ENCODE measurements around the gene SETBP1.

The SETBP1 gene

GRCh38 chr18:44949967-44950366, 269.3 kb downstream of the SETBP1 start:
- no peak for FAIRE-seq
- no peak for DNase-seq (ENCODE audit: insufficient read length, low spot score)

- DNase-seq (ENCODE audit: insufficient read length, low spot score) (no peak), FAIRE-seq (no peak)
Measured at GRCh38 chr18:44950685-44951195, 270.1 kb downstream of the SETBP1 start.

- FAIRE-seq (no peak), DNase-seq (ENCODE audit: insufficient read length, low spot score) (no peak)
Measured at GRCh38 chr18:44951748-44952147, 271.1 kb downstream of the SETBP1 start.

DNA sequence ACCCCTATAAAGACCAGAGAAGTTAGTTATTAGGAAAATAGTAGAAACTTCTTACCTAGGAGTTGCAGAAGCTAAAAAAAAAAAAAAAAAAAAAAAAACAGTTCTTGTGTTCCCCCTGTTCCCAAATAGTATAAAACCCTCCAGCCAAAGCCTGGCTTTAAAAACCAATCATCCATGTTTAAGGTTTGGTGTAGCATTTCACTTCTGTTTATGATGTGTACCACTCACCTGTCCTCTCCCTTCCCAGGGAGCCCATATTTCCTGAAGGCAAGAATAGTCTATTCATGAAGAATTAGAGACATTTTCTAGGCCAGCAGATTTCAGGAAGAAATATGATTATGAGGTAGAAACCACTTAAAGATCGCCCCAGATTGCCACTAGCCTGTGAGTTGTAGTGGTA, 273.6 kb downstream of the SETBP1 start:
- DNase-seq (ENCODE audit: insufficient read length, low spot score) (no peak), FAIRE-seq (no peak)

DNA sequence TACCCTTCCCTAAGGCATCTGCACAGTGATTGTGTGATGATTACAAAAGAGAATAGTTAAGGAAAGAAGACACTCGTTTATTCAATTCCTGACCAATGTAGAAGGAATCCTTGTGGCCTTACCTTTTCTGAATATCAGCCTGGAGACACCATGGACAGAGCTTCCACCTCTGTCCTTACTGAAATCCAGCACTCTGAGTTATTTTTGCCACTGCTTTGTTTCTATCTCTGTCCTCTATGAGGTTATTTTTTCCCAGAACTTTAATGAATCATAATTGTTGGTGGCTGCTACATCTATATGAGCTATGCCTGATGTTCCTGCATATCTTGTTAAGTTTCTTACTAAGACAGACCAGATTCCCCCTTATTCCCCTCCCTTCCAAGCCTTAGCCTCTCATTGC, 275.1 kb downstream of the SETBP1 start:
- FAIRE-seq = no peak

DNA sequence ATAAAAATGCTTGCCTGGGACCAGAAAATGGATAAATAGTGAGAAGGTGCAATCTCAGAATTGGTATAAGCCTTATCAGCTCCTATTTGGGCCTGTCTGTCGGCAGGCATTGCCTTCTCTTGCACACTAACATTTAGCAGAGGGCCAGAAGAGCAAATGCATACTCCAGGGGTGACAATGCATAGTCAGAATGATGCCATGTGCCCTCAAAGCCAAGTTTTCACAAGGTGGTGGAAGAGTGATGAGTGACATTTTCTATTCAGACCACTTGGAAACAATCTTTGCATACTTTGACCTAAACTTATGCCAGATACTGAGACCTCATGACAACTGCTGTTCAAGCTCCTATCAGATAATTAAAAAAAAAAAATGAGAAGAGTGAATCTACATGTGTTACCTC, 276.3 kb downstream of the SETBP1 start:
- FAIRE-seq (no peak), DNase-seq (ENCODE audit: insufficient read length, low spot score) (no peak)

More for the DNA sequence above, 275.1 kb downstream of the SETBP1 start:
- no peak for DNase-seq (ENCODE audit: insufficient read length, low spot score)

DNA sequence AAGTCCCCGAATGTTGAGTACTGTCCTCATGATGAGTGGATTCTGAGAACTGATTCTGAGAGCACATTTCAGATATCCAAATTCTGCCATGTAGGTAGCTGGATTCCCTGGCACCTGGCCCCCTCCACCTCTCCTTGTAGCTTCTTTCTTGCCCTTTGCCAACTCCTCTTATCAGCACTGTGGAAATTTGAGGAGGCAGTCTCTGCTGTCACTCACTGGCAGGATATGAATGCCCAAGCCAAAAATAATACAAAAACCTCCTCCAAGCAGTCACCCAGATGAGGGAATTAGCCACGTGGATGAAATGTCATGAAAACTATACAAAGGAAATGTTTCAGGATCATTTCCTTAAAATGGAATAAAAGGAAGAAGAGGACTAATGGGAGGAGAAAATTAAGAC, 276.8 kb downstream of the SETBP1 start:
- no peak for FAIRE-seq
- DNase-seq (ENCODE audit: insufficient read length, low spot score) = no peak

GRCh38 chr18:44958040-44958439, 277.4 kb downstream of the SETBP1 start:
- no peak for DNase-seq (ENCODE audit: insufficient read length, low spot score)
- FAIRE-seq = no peak

DNA sequence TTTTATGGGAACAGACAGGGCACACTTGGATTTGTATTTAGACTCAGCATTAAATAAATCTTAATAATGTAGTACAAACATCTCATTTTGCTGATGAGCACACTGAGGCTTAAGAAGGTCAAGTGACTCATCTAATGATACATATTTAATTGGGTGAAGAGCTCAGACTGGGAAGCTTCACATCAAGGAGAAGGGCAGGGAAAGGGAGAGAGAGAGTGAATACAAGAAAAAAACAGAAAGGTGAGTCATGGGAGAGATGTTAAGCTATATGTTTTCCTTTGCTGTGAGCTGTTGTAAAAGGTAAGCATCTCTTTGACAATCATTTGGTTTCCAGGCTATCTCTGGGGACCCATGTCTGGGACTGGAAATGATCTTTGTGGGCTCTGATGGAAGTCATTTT, 277.8 kb downstream of the SETBP1 start:
- DNase-seq (ENCODE audit: insufficient read length, low spot score) = no peak
- FAIRE-seq = no peak

DNA sequence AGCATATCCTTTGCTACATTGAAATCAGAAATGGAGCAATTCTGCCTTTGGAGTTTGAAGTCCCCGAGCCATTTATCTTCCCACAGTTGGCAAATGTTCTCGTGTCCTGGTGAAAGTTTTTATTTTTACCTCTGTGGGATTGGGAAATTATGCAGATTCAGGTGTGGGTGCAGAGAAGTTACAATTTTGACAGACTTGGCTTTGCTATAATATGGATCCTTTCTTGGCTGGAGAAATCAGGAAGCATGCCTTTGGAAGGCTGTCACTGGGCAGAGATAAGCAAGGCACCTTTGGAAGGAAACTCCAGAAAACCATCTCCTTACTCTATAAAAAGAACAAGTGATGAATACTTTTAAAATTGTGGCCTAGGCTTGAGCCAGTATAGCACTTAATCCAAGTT, 278.3 kb downstream of the SETBP1 start:
- DNase-seq (ENCODE audit: insufficient read length, low spot score) (no peak), FAIRE-seq (no peak)

DNA sequence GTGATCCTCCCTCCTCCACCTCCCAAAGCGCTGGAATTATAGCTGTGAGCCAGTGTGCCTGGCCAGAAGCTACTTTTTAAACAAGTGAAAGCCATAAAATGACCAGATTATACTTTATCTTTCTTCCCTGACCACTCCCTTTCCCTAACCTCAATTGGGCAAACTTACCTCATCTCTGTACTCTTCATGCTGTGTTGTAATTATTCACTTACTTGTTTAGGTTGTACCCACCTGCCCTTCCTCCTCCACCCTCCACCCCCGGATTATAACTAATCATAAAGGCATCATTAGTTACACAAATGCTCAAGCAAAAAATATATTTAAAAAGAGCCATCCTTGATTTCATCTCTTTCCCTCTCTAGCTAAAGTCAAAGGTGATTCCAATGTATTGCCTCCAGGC, 279.9 kb downstream of the SETBP1 start:
- FAIRE-seq (no peak), DNase-seq (ENCODE audit: insufficient read length, low spot score) (no peak)

DNA sequence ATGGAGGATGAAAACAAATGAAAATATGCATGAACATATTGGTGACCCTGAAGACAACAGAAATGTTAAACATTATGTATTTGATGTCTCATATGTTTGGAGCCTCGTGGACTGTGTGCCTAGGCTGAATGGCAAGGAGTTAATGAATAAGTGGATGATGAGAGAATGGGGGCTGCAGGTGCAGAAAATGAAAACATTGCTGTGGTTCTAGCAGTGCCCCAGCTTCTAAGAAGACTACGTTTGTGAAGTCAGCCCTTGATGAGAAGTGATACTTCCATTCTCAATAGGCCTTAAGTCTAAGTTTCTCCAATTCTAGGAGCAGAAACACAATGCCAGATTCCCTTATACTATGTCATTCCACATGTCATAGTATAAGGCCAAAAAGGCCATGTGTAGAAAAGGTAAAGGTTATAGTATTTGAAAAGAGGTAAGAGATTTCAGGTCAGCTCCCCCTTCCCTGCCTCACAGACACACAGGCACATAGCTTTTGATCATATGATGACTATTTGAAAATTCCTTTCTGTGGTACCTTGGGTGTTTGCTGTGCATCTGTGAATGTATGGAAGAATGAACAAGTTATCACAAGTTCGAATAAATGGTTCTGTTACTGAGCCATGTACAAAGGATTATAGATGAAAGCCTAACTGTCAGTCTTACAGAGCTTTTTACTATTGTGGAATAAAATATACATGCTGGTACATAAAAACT, 280.8 kb downstream of the SETBP1 start:
- FAIRE-seq = no peak
- no peak for DNase-seq (ENCODE audit: insufficient read length, low spot score)

DNA sequence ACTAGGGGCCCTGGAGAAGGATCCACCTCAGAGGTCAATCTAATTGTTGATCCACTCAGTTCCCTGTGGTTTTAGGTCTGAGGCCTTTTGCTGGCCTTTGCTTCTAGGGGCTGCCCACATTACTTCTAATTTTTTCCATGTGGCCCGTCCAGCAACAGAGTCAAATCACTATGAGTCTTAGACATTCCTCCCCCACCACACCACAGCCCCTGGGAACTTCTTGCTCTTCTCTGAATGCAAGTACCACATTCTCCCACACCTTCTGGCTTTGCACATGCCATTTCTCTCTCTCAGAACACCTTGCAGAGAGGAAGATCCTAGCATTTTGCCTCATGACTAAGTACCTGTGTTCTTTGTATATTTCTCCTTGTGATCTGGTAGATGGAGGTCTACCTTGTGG, 286.9 kb downstream of the SETBP1 start:
- DNase-seq (ENCODE audit: insufficient read length, low spot score) (no peak), FAIRE-seq (no peak)

DNA sequence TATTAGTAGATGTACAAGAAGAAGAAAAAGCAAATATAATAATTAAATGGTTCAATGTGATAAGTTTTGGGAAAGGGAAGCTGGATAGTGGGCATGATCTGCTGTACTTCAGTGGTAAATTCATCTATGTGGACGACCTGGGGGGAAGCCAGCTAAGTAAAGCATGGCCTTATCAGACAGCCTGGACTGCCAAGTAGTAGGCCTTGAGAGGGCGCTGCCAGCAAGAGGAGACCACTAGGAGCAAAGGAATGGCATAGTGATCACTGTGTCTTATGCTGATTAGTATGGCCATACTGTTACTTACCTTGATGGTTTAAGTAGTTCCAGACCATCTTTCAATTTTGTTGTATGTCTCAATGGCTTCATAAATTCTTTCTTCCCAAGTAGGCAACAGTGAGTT, 287.6 kb downstream of the SETBP1 start:
- FAIRE-seq (no peak), DNase-seq (ENCODE audit: insufficient read length, low spot score) (no peak)

GRCh38 chr18:44969214-44969795, 288.6 kb downstream of the SETBP1 start:
- no peak for FAIRE-seq
- no peak for DNase-seq (ENCODE audit: insufficient read length, low spot score)

DNA sequence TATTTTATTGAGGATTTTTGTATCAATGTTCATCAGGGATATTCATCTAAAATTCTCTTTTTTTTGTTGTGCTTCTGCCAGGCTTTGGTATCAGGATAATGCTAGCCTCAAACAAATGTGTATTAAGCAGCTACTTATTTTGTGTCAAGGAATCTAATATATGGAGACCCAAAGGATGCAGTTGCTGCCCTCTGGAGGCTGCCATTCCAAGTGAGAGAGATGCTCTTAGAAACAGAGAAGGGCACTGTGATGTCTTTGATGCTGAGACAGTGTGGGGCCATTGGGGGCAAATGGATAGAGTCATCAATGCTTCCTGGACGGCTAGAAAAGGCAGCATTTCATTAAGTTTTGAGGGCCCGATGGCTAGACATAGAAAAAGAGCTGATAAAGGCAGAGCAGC, 292.6 kb downstream of the SETBP1 start:
- no peak for DNase-seq (ENCODE audit: insufficient read length, low spot score)
- FAIRE-seq = no peak

GRCh38 chr18:44974174-44974573, 293.5 kb downstream of the SETBP1 start:
- no peak for DNase-seq (ENCODE audit: insufficient read length, low spot score)
- FAIRE-seq = no peak

DNA sequence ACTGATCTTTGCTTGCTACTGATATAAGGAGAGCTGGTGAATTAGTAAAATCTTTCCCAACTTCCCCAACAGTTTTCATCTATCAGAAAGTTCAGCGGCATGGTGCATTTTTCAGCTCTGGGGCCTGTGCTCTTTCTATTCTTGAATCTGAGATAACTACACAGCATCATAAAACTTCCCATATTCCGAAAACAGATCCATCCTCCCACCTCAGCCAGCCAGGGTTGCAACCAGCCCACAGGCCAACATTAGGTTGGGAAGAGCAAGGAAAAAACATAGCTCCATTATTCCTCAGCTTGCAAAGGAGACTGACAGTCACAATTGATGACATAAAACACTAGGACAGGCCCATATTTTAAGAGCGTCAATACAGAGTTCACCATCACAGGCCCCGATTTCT, 297.2 kb downstream of the SETBP1 start:
- FAIRE-seq = no peak
- no peak for DNase-seq (ENCODE audit: insufficient read length, low spot score)

DNA sequence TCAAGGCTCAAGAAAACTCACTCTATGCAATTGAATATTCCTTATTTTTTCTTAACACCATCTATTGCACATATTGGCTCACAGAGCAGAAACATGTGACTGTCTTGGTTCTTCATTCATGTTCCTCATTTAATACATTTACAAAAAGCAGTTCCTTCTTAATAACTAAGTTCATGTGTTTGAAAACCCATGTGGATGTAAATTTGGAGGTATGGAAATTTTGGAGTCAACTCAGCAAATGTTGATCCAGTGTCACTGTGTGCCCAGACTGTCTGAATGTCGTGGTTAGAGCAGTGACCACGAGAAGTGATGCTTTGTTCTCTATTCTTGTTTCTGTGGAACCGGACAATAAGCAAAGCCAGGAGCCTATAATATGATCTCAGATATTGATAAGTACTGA, 299.1 kb downstream of the SETBP1 start:
- DNase-seq (ENCODE audit: insufficient read length, low spot score) (no peak), FAIRE-seq (no peak)

- no peak for FAIRE-seq
- no peak for DNase-seq (ENCODE audit: insufficient read length, low spot score)
Measured at GRCh38 chr18:44981121-44981520, 300.4 kb downstream of the SETBP1 start.

DNA sequence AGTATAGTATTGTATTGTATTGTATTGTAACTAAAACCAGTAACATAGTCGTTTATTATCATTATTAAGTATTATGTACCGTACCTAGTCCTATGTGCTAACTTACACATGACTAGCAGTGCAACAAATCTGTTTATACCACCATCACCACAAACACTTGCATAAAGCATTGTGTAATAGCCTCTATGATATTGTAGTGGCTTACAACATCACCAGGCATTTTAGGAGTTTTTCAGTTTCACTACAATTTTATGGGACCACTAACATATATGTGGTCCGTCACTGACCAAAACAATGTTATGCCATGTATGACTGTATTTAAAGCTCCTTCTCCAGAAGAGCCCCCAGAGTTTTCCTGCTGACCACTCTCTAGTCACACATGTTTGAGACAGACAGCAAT, 306.2 kb downstream of the SETBP1 start:
- no peak for FAIRE-seq
- DNase-seq (ENCODE audit: insufficient read length, low spot score) = no peak

- FAIRE-seq (no peak), DNase-seq (ENCODE audit: insufficient read length, low spot score) (no peak)
Measured at GRCh38 chr18:44987371-44987770, 306.7 kb downstream of the SETBP1 start.

Data from GM19239 (cell line).